K562 treated with DMSO at 1 percent for 24 hours (cell line): ENCODE results near the gene NRSN1. TPM values are rescaled to one million over a fixed set of nuclear protein-coding genes. Genes with fewer than 3 reads are reported as not detected.

Experiments
- total RNA-seq: library from RNA; unstranded; fragments of 300-600 nt; gene quantifications from 2 replicates; pipeline ENCODE4 v1.2.3, GENCODE V29; 2022; ENCODE audit warnings: low read depth; ENCODE audit not compliant: insufficient read depth

NRSN1 gene
- not detected in 2 replicates for total RNA-seq

GRCh38 chr6:24125980-24126379, at the start of gene NRSN1:
NRSN1 (plus strand) TSS chr6:24126215; CDS start chr6:24134328, 8,113 bp downstream.

Other genes with a start within 250 kb of the NRSN1 start
- not detected in 2 replicates for gene DCDC2, start 231.8 kb downstream of the NRSN1 start, total RNA-seq